Hematopoietic multipotent progenitor cell treated with erythropoietin and hydrocortisone succinate and interleukin-3 and kit ligand, for 17 days (in vitro differentiated cells): Measurements from ENCODE around the gene AUTS2.
"Not testable (repeated sequence)": the region's sequence is repeated elsewhere in the genome, so short reads cannot be mapped to it uniquely, and the experiment has no call there.

Source experiments
- DNase-seq: peaks from one replicate; pipeline ENCODE4 v3.0.0-alpha.2; 2015; ENCODE audit warnings: low spot score

The AUTS2 gene

GRCh38 chr7:70634610-70635068, 1036.4 kb downstream of the AUTS2 start:
- DNase-seq: no peak

GRCh38 chr7:70635633-70636032, 1037.4 kb downstream of the AUTS2 start:
- no peak for DNase-seq

- no peak for DNase-seq
Measured at GRCh38 chr7:70636169-70636568, 1037.9 kb downstream of the AUTS2 start.

- DNase-seq: no peak
Measured at GRCh38 chr7:70637726-70638125, 1039.5 kb downstream of the AUTS2 start.

- no peak for DNase-seq
Measured at GRCh38 chr7:70638158-70639107, 1040.2 kb downstream of the AUTS2 start.

GRCh38 chr7:70640266-70640833, 1042.1 kb downstream of the AUTS2 start:
- DNase-seq: no peak

GRCh38 chr7:70641882-70642281, 1043.6 kb downstream of the AUTS2 start:
- DNase-seq: no peak

- DNase-seq: no peak
Measured at GRCh38 chr7:70645279-70645678, 1047.0 kb downstream of the AUTS2 start.

GRCh38 chr7:70645876-70646351, 1047.6 kb downstream of the AUTS2 start:
- DNase-seq: no peak

GRCh38 chr7:70646536-70647248, 1048.4 kb downstream of the AUTS2 start:
- no peak for DNase-seq

- DNase-seq: no peak
Measured at GRCh38 chr7:70647801-70648498, 1049.7 kb downstream of the AUTS2 start.

GRCh38 chr7:70648499-70648861, 1050.2 kb downstream of the AUTS2 start:
- DNase-seq: not testable (repeated sequence)

- no peak for DNase-seq
Measured at GRCh38 chr7:70649323-70649722, 1051.0 kb downstream of the AUTS2 start.

GRCh38 chr7:70654146-70654545, 1055.9 kb downstream of the AUTS2 start:
- no peak for DNase-seq

GRCh38 chr7:70654979-70655378, 1056.7 kb downstream of the AUTS2 start:
- DNase-seq: no peak

GRCh38 chr7:70655694-70656093, 1057.4 kb downstream of the AUTS2 start:
- no peak for DNase-seq

GRCh38 chr7:70657571-70657970, 1059.3 kb downstream of the AUTS2 start:
- no peak for DNase-seq

- no peak for DNase-seq
Measured at GRCh38 chr7:70657989-70658632, 1059.8 kb downstream of the AUTS2 start.

- DNase-seq: no peak
Measured at GRCh38 chr7:70659263-70659662, 1061.0 kb downstream of the AUTS2 start.

GRCh38 chr7:70660154-70660818, 1062.0 kb downstream of the AUTS2 start:
- no peak for DNase-seq

- no peak for DNase-seq
Measured at GRCh38 chr7:70660819-70661191, 1062.5 kb downstream of the AUTS2 start.
